GM23338 (cell line): Measurements from ENCODE around the gene RHOD.

ENCODE experiments used
- JUNB ChIP-seq: IDR thresholded peaks from one replicate; pipeline ENCODE4 v1.6.1; 2016; ENCODE audit warnings: antibody characterized with exemption; ENCODE audit not compliant: unreplicated experiment
- STAT1 ChIP-seq: IDR thresholded peaks from one replicate; pipeline ENCODE4 v1.6.1; 2016; ENCODE audit warnings: antibody characterized with exemption; ENCODE audit not compliant: unreplicated experiment
- TF ChIP-seq, protein P1 (sequence below), 2 experiments: fragments of 200-600 bp in 1 of 2; sonication (generic) in 1 of 2; conservative IDR thresholded peaks; 2 replicates each; pipeline versions ENCODE4 v1.5.1 to v1.6.1; 2016 to 2017; ENCODE audit warnings: antibody characterized with exemption in 2 of 2, low read depth in 2 of 2, mild to moderate bottlenecking in 2 of 2, moderate library complexity in 1 of 2
- TF ChIP-seq, protein P2 (sequence below): IDR thresholded peaks from one replicate; pipeline ENCODE4 v1.6.1; 2018; ENCODE audit warnings: antibody characterized with exemption; ENCODE audit not compliant: unreplicated experiment

GRCh38 chr11:67041602-67042001, 15.0 kb upstream of the RHOD start:
- TF ChIP-seq, protein P1, sequence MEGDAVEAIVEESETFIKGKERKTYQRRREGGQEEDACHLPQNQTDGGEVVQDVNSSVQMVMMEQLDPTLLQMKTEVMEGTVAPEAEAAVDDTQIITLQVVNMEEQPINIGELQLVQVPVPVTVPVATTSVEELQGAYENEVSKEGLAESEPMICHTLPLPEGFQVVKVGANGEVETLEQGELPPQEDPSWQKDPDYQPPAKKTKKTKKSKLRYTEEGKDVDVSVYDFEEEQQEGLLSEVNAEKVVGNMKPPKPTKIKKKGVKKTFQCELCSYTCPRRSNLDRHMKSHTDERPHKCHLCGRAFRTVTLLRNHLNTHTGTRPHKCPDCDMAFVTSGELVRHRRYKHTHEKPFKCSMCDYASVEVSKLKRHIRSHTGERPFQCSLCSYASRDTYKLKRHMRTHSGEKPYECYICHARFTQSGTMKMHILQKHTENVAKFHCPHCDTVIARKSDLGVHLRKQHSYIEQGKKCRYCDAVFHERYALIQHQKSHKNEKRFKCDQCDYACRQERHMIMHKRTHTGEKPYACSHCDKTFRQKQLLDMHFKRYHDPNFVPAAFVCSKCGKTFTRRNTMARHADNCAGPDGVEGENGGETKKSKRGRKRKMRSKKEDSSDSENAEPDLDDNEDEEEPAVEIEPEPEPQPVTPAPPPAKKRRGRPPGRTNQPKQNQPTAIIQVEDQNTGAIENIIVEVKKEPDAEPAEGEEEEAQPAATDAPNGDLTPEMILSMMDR (conservative IDR thresholded peaks at IDR 0.05; ENCODE audit: low read depth in 2 of 2), result no peak
- TF ChIP-seq, protein P2, sequence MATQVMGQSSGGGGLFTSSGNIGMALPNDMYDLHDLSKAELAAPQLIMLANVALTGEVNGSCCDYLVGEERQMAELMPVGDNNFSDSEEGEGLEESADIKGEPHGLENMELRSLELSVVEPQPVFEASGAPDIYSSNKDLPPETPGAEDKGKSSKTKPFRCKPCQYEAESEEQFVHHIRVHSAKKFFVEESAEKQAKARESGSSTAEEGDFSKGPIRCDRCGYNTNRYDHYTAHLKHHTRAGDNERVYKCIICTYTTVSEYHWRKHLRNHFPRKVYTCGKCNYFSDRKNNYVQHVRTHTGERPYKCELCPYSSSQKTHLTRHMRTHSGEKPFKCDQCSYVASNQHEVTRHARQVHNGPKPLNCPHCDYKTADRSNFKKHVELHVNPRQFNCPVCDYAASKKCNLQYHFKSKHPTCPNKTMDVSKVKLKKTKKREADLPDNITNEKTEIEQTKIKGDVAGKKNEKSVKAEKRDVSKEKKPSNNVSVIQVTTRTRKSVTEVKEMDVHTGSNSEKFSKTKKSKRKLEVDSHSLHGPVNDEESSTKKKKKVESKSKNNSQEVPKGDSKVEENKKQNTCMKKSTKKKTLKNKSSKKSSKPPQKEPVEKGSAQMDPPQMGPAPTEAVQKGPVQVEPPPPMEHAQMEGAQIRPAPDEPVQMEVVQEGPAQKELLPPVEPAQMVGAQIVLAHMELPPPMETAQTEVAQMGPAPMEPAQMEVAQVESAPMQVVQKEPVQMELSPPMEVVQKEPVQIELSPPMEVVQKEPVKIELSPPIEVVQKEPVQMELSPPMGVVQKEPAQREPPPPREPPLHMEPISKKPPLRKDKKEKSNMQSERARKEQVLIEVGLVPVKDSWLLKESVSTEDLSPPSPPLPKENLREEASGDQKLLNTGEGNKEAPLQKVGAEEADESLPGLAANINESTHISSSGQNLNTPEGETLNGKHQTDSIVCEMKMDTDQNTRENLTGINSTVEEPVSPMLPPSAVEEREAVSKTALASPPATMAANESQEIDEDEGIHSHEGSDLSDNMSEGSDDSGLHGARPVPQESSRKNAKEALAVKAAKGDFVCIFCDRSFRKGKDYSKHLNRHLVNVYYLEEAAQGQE, result no peak
- TF ChIP-seq JUNB, result no peak
- no peak for TF ChIP-seq STAT1
